Fibroblast of gingiva (primary cell): ENCODE results near the gene GABBR1.

Source experiments
- DNase-seq: peaks from one replicate; pipeline ENCODE4 v3.0.0-alpha.2; 2011; ENCODE audit warnings: low read depth

The GABBR1 gene

DNA sequence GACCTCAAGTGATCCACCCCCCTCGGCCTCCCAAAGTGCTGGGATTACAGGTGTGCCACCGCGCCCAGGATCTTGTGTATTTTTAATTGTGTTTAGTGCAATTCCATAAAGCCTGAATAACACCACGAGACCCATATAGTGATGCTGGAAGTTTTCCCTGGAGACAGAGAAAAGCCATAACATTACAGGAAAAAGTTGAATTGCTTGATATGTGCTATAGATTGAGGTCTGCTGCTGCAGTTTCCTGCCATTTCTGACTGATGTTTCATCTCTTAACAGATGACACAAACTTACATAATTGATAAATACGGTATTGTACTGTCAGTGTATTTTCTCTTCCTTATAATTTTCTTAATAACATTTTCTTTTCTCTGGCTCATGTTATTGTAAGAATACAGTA is 66.1 kb downstream of the GABBR1 start:
- no peak for DNase-seq

DNA sequence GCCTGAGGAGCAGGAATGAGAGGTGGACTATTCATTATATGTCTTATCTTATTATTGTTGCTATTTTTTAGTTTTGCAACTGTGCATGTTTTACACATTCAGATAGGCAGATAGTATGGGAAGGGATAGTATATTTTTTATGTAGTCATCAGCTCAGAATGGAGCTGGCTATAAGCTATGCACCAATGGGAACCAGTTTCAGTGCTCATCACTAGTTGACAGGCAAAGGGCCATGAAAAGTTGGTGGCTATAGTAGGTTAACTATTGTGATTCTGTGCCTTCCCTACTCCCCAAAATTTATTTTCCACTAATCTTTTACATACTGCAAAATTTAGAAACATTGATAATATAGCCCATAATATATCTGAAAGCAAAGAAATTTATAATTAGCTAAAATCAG is 68.1 kb downstream of the GABBR1 start:
- no peak for DNase-seq

DNA sequence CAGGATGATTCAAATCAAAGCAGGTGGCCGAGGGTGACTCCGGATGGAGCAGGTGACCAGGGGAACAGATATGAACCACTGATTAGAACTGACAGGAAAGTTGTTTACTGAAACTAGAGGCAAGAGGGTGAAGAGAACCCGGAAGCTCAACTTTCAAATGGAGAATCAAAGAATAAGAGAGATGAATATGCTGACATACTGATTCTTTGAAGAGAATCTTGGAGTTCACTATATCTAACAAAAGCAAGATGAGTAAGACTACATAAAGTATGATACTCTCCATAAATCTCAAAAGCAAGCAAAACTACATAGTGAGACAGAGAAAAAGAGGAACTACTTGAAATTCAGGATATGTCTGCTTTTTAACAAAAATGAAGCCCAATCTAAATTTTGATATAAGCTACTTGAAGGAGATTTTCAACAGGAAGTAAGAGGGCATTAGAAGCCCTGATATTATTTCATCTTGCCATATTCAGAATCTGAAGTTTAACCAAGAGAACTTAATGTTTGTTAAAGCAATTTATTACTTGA is 69.5 kb downstream of the GABBR1 start:
- DNase-seq = no peak

DNA sequence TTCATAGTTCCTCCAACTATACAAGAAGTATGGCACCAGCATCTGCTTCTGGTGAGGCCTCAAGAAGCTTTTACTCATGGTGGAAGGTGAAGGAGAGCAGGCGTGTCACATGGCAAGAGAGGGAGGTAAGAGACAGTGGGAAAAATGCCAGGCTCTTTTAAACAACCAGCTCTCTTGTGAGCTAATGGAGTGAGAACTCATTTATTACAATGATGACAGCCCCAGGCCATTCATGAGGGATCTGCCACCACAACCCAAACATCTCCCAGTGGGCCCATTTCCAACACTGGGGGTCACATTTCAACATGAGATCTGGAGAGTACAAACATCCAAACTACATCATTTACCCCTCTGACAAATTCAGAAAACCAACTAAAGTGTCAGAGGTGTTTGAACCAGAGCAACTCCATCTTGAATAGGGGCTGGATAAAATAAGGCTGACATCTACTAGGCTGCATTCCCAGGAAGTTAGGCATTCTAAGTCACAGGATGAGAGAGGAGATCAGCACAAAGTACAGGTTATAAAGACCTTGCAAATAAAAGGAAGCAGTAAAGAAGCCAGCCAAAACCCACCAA is 71.3 kb downstream of the GABBR1 start:
- no peak for DNase-seq

DNA sequence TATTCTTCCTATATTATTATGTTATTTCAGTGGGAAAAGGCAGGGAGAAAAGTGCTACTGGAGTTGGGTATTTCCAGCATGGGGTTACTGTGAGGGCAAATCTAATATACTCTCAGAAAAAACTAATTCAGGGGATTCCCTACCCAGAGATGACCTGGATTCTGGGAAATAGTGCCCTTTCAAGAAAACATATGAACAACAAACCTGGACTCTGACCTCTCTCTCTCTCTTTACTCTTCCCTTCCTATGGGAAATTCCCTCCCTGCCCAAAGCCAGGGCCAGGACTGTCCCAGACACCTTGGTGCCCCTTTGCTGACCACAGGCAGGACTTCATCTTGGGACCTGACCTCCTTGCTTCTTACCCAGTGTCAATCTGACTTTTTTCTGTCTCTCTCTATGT is 71.9 kb downstream of the GABBR1 start:
- DNase-seq = no peak

DNA sequence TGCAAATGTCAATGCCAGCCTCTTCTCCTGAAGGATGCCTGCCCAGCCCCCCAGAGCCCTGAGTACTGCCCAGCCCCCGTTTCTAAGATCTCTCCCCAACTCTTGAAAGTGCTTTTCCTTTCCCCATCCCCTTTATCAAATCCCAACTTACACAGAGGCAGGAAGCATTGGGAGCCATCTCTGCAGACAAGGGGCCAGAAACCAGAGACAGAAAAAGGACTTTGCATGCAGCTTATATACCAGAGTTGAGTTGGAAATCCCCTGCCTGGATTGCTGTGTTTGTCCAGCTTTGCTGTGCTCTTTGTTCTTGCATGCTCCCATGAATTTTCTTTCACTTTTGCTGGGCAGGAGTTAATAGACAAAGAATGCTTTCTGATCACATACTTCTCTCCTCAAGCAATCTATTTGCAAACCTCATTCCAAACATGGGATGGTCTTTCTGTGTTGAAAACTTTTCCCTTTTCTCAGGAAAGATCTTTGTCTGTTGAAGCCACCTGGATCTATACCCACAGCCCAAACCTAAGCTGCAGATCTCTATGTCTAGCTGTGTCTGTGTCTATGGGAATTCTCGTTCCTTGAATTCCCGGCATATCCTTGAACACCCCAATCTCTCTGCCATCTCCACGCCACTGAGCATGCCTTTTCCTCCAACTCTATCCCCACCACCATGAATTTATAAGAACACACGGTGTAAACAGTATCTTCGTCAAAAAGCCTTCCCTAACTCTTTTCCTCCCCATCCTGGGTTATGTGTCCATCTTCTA is 73.3 kb downstream of the GABBR1 start, which contains the start of gene UBD:
TSS of gene UBD (minus strand) at position 209 of the 764 bp plus-strand sequence. CDS start at position 178, 31 bp downstream.
- no peak for DNase-seq

DNA sequence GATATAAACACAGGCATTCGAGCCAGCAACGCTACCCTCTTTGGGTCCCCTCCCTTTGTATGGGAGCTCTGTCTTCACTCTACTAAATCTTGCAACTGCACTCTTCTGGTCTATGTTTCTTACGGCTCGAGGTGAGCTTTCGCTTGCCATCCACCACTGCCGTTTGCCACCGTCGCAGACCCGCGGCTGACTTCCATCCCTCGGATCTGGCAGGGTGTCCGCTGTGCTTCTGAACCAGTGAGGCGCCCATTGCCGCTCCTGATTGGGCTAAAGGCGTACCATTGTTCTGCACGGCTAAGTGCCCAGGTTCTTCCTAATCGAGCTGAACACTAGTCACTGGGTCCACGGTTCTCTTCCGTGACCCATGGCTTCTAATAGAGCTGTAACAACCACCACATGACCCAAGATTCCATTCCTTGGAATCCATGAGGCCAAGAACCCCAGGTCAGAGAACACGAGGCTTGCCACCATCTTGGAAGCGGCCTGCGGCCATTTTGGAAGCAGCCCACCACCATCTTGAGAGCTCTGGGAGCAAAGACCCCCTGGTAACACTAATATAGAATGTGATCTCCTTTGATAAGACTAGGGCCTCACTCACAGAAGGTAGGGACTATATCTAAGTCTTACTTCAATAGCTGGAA is 74.4 kb downstream of the GABBR1 start:
- DNase-seq = no peak

DNA sequence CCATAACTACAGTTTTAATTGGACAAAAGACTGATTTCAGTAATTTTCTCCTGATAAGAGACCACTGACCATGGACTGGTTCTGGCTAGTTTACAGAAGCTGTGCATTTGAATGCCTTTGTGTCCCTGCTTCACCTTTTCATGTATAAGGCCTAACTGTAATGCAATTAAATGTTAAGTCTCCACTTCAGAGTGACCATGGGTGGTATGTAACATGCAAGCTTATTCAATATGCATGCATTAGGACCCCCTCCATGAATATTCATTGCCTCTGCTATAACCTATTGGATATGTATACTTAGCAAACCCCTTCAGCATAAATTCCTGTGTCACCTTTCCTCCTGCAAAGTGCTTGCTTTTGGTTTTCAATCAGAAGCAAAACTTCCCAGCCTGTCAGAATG is 75.7 kb downstream of the GABBR1 start:
- no peak for DNase-seq

DNA sequence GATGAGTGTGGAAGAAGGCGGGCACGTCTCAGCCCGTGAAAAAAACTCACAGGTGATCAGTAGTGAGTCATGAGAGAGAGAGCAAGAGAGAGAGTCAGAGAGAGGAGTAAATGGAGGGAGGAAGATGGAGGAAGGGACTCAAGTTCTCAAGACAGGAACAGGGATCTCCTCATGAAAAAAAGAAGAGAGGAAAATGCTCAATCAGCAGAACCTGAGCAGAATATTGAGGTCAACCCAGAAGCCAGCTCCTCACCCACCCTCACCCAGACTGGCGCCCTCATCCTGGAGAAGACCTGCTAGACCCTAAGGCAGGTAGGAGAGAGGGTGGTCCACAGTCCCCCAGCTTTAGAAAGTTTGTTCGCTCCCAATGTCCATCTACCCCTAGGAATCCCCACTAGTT is 78.2 kb downstream of the GABBR1 start:
- no peak for DNase-seq

DNA sequence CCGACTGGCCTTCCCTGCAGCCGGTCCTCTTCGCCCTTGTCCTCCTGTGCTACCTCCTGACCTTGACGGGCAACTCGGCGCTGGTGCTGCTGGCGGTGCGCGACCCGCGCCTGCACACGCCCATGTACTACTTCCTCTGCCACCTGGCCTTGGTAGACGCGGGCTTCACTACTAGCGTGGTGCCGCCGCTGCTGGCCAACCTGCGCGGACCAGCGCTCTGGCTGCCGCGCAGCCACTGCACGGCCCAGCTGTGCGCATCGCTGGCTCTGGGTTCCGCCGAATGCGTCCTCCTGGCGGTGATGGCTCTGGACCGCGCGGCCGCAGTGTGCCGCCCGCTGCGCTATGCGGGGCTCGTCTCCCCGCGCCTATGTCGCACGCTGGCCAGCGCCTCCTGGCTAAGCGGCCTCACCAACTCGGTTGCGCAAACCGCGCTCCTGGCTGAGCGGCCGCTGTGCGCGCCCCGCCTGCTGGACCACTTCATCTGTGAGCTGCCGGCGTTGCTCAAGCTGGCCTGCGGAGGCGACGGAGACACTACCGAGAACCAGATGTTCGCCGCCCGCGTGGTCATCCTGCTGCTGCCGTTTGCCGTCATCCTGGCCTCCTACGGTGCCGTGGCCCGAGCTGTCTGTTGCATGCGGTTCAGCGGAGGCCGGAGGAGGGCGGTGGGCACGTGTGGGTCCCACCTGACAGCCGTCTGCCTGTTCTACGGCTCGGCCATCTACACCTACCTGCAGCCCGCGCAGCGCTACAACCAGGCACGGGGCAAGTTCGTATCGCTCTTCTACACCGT is 79.5 kb downstream of the GABBR1 start:
- peak; percentile 83 for DNase-seq

DNA sequence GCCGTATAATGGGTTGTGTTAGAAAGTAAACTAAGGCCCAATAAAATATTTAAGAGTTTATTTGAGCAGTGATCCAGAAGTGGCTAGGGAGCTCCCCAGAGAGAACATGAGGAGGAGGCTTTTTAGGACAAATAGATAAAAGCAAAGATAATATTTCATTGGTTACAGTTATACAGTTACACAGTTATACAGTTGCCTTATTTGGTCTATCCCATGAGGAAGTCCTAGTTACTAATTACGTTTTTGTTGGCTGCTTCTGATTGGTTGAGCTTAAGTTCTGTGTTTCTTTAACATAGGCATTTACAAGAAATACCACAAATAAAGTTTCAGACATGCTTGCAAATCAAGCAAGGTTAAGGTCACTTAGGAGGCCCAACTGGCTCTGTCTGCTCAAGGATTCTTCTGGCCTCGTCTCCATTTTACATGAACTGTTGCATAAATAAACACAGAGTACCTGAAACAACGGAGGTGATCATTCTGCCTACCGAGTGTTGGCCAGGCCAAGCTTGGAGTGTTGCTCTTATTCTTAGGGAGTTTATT is 80.4 kb downstream of the GABBR1 start:
- peak; percentile 66 for DNase-seq

DNA sequence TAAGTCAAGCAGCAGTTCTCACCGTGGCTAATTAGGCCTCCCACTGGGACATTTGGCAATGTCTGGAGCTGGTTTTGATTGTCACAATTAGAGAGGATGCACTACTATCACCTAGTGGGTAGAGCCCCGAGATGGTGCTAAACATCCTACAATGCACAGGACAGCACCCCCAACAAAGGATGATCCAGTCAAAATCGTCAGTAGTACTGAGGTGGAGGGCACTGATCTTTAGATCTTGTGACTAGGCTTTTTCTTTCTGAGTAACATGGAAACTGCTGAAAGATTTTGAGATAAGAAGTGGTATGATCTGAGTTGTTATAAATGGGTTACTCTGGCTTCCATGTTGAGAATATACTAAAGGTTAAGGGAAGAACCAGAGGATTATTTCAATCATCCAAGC is 85.4 kb downstream of the GABBR1 start:
- no peak for DNase-seq

DNA sequence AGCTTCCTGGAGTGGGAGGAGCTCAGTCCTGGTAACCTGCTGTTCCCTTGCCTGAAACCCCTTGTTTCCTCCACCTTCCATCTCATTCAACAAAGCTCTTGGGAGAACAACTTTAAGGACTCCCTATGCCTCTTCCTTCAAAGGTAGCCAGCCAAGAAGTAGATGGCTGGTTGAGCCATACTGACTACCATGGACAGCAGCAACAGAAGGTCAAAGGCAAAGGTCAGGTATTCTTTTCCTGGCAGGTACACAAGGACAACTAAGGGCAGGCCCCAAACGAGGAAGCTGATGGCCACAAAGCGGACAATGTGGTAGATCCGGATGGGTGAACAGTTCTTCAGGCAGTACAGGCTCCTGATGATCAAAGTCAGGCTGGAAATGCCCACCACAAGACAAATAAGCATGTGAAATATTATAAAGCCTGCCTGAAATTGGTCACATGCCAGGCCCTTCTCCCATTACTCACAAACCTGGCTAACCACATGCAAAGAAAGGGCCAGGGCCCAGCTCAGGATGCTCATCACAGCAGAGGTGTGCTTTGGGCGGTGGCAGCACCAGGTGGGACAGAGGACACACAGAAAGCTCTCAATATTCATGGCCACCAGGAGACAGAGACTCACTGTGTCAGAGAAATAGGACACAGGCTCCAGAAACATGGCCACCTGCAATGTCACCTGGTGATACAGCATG is 95.1 kb downstream of the GABBR1 start:
- DNase-seq = no peak

DNA sequence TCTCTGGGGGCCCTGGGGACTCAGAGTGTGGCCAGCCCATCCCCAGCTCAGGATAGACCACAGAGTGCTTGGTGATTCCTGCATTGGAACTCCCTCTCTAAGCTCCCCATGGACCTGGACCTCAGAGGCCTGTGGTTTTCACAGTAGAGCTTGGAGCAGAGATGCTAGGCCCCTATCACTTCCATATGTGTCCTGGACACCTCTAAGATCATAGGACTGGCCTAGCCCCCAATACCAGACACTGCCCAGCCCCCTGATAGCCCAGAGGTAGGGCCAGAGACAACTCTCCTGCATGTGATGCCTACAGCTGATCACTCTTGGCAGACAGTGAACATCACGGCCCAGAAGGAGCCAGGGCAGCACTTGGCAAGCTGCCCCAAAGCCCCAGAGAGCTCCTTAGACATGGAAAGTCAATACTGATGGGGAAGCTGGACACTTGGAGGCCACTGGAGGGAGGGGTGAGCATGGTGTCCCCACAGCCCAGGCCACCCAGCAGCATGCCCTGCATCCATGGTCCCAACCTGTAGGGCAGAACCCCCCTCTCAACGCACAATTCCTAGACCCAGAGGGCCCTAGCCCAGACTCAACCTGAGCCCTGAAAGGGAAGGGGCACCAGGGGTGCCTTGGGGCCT is 100.5 kb downstream of the GABBR1 start:
- DNase-seq = no peak

DNA sequence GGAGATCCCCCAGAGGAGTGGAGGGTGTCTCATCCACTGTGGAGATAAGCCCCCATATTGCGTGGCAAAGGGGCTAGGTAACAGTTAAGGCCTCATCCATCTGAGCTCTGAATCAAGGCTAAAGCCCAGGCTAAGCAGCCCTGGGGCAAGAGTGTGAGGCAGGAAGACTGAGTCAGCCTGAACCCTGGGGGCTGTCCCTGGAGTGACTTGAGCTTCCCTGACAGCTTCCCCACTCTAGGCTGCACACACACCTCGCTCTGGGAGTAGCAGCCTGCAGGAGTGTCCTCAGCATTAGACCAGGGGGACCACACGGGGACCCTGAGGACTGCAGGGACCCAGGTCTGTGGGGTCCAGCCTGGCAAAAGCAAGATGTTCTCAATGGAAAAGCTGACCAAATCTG is 101.3 kb downstream of the GABBR1 start:
- no peak for DNase-seq

DNA sequence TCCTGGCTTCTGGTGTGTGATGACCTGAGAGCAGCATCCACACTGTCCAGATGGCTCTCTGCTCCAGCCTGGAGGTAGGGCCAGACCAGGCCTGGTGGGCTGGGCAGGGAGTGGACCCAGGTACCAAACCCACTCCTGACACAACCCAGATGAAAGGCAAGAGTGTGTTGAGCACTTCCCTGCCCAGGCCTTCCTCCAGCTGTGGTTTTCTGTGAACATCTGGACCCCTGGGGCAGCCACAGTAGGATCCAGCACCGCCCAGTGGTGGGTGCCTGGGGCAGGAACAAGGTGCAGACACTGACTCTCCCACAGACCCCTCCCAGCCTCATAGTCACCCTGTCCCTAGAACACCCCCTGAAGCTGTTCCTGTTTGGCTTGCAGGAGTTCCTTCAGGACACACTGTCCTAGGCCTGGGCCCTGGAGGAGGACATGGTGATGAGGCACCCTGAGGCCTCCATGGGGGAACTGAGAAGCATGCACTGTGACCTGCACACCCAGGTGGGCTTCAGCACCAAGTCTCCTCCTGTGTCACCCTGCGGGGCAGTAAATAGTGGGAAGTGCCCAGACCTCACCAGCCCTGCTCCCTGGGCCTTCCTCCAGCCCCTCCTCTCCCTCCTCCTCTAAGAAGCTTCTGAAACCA is 102.2 kb downstream of the GABBR1 start:
- DNase-seq = no peak

DNA sequence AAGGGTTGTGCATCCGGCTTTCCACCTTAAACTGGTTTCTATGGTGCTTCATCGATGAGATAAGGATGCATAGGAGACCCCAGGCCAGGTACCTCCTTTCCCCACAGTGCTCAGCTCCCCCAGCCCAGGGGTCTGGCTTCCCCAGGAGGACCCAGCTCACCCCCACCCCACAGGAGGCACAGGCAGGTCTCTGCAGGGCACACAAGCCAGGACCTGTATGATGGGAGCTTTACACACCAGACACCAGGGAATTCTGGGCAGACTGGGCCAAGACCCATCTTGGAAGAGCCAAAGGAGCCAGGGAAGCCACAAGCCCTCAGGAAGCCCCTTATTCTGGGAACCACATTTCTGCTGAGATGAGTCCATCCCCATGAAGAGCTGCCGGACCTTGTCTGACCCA is 103.0 kb downstream of the GABBR1 start:
- no peak for DNase-seq

DNA sequence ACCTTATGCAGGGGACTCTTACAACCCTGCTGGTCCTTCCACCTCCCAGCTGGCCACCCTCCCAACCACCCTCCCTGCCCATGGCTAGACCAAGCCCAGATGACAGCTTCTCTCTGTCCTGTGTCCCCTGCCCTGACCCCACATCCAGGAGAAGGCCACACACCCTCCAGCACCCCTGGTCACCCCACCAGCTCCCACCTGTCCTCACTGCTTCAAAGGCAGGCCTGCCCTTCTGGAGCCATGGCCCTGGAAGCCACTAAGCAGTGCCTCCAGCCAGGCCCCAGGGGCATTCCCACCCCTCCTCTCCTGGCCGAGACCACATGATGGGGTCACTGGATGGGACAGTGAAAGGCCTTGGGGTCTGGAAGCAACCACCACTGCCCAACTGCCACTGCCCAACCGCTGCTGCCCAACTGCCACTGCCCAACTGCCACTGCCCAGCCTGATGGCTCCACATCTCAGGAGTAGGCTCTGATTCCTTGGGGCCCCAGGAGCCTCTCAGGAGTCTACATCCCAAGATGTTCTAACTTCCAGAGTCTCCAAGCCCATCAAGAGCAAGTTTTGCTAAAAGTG is 103.9 kb downstream of the GABBR1 start:
- DNase-seq = no peak

DNA sequence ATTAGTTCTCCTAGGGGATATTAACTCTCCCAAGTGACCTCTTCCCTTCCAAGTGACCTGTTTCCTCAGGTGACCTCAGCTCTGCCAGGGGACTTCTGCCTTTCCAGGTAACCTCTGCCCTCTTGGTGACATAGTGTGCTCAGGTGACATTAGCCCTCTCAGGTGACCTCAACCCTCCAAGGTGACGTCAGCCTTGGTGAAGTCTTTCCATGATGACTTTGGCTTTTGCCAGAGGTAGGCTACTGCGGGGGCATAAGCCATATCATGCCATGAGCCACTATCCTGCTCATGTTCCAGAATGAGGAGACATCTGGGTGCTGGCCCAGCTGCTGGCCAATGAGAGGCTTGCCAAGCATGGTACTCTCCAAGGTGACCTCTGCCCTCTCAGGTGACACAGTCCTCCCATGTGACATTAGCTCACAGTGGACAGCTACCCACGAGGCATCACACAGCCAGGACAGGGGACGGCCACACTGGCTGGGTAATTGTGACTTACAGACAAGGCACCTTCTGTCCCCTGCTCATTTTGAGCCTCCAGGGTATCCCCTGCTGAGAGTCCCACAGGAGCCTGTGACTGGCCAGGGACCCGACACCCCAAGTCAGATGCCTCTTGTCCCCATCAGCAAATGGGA is 104.6 kb downstream of the GABBR1 start:
- no peak for DNase-seq

DNA sequence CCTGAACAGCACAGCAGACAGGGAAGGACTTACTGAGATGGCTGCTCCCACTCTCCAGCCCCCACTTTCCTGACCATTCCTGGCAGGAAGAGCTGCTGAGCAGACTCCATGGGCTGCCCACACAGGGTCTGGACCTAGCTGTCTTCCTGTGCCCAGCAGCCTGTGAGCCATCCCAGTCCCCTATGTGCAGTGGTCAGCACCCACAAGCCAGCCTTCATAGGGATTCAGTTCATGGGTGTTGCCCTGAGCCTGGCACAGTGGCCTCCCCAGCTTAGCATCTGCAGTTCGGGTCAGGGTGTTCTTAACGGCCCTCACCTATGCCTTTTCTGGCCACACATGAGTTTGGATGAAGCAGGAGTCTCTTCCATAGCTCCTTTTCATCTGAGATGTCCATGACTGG is 105.4 kb downstream of the GABBR1 start:
- no peak for DNase-seq
